Hepatocyte (in vitro differentiated cells): ENCODE measurements around the gene PAQR5.

ENCODE experiments used
- CTCF ChIP-seq: fragments of 200-600 bp; sonication (generic); IDR thresholded peaks from 2 replicates; pipeline ENCODE4 v1.5.1; 2016; ENCODE audit warnings: antibody characterized with exemption, mild to moderate bottlenecking; ENCODE audit not compliant: poor library complexity
- EZH2 ChIP-seq: fragments of 200-600 bp; sonication (generic); IDR thresholded peaks from 2 replicates; pipeline ENCODE4 v1.6.1; 2016; ENCODE audit warnings: antibody characterized with exemption, mild to moderate bottlenecking, borderline replicate concordance
- EZH2phosphoT487 ChIP-seq: fragments of 200-600 bp; sonication (generic); IDR thresholded peaks from one replicate; pipeline ENCODE4 v1.6.1; 2018; ENCODE audit warnings: antibody characterized with exemption, mild to moderate bottlenecking, low read depth, moderate library complexity; ENCODE audit not compliant: unreplicated experiment, severe bottlenecking

GRCh38 chr15:69299451-69299886, 757 bp downstream of the PAQR5 start:
- TF ChIP-seq CTCF = no peak
- TF ChIP-seq EZH2phosphoT487 = no peak
- TF ChIP-seq EZH2 = peak; percentile 80
